Germinal center (tissue), 1 donor: Measurements from ENCODE around the gene KDM4C.

Experiments
- DNase-seq: peaks from one replicate; pipeline ENCODE4 v3.0.0; 2012; ENCODE audit warnings: mixed read lengths, low spot score

Gene KDM4C

GRCh38 chr9:6869081-6869948 lies 111.5 kb downstream of the KDM4C start:
- DNase-seq = no peak

GRCh38 chr9:6870149-6870548 lies 112.4 kb downstream of the KDM4C start:
- no peak for DNase-seq

- DNase-seq = no peak
Measured at GRCh38 chr9:6870650-6871477, 113.1 kb downstream of the KDM4C start.

- no peak for DNase-seq
Measured at GRCh38 chr9:6873857-6874256, 116.1 kb downstream of the KDM4C start.

- no peak for DNase-seq
Measured at GRCh38 chr9:6876195-6876894, 118.6 kb downstream of the KDM4C start.

- no peak for DNase-seq
Measured at GRCh38 chr9:6877671-6878161, 119.9 kb downstream of the KDM4C start.

GRCh38 chr9:6880626-6881025 lies 122.9 kb downstream of the KDM4C start:
- no peak for DNase-seq

- DNase-seq = no peak
Measured at GRCh38 chr9:6884101-6884500, 126.3 kb downstream of the KDM4C start.

GRCh38 chr9:6884990-6885389 lies 127.2 kb downstream of the KDM4C start:
- no peak for DNase-seq

GRCh38 chr9:6887051-6887450 lies 129.3 kb downstream of the KDM4C start:
- no peak for DNase-seq

GRCh38 chr9:6889868-6890267 lies 132.1 kb downstream of the KDM4C start:
- DNase-seq = peak; percentile 68

- DNase-seq = no peak
Measured at GRCh38 chr9:6893350-6894131, 135.8 kb downstream of the KDM4C start.

- DNase-seq = no peak
Measured at GRCh38 chr9:6894135-6894534, 136.4 kb downstream of the KDM4C start.

GRCh38 chr9:6895754-6896153 lies 138.0 kb downstream of the KDM4C start:
- DNase-seq = no peak

GRCh38 chr9:6896562-6896961 lies 138.8 kb downstream of the KDM4C start:
- no peak for DNase-seq

GRCh38 chr9:6897207-6897822 lies 139.5 kb downstream of the KDM4C start:
- no peak for DNase-seq

- DNase-seq = no peak
Measured at GRCh38 chr9:6897898-6898302, 140.1 kb downstream of the KDM4C start.

- DNase-seq = no peak
Measured at GRCh38 chr9:6899274-6899673, 141.5 kb downstream of the KDM4C start.

GRCh38 chr9:6900440-6900883 lies 142.7 kb downstream of the KDM4C start:
- no peak for DNase-seq

- DNase-seq = no peak
Measured at GRCh38 chr9:6901180-6901579, 143.4 kb downstream of the KDM4C start.

GRCh38 chr9:6902423-6902822 lies 144.7 kb downstream of the KDM4C start:
- no peak for DNase-seq
